GM19438 (cell line): Measurements from ENCODE around the gene TEX36.
"Not testable (repeated sequence)": the region's sequence is repeated elsewhere in the genome, so short reads cannot be mapped to it uniquely, and the experiment has no call there.

Experiments
- ATAC-seq: cut with Tn5 transposase; IDR thresholded peaks from one replicate; pipeline ENCODE4 v1.9.1; 2021; ENCODE audit warnings: low read depth; ENCODE audit not compliant: unreplicated experiment

Gene TEX36

DNA sequence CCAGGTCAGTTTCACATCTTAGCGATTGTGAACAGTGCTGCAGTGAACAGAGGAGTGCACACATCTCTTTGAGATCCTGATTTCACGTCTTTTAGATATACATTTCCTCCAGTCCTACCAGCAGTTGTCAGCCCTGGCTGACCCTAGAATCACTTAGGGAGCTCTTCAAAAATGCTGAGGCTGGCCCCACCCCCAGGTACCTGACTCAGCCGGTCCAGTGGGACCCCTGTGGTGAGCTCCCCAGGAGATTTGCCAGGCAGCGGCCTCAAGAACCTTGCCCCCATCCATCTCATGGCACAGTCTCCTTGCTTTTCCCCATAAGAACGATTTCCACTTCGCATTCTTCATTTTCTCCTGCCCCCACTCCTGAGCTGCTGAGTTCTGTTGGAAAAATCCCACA is 45.5 kb downstream of the TEX36 start:
- no peak for ATAC-seq

DNA sequence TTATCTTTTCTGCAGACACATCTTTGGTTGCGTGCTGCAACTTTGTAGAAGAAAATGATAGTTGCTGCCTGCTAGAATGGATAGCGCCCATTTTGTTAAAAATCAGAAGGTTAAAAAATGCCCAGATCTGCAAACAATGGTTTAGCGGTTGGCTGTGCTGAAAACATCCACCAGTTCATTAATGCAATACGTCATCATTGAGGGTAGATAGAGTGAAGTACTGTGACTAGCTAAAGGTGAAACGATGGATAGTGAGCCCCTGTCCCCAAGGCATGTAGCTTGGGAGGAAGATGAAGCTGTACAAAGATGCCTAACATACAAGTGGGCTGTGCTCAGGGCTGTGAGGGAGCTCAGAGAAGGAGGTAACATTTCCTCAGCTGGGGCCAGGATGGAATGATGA is 48.4 kb downstream of the TEX36 start:
- ATAC-seq, result no peak

DNA sequence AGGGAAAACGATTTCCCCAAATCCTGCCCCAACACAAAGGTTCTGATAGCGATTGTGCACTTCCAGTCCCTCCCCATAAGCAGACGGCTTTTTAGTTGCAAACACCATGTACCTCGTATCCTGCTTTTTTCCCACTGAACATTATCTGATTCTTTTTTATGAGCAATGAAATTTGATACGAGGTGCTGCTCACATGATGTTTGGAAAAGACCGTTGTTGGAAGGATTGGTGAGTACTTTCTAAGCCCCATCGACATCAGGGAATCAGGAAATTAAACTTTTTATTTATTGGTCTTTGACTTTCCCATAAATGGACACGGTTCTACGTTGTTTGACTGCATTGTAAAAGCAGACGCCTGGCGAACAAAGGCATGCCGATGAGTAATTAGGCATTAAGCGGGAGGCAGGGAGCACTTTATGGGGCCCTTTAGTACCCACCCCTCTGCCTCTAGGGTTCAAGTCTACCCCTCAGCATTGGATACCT is 49.4 kb downstream of the TEX36 start:
- ATAC-seq, result no peak

DNA sequence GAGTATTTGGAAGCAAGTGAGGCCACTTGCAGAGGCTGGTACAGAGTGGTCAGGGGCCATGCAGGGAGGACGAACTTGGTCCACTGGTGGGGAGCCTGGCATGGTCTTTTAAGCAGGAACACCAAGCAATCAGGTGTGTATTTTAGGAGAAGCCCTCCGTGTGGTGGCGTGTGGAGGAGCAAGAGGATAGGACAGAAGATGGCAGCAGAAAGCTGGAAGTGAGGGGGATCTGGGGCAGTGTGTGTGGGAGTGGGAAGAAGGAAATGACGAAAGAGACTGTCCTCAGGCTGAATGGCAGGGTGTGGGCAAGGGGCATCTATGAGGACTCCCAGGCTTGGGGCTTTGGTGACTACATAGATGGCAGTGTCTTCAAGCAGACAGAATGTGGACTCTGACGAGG is 51.2 kb downstream of the TEX36 start:
- ATAC-seq, result no peak

DNA sequence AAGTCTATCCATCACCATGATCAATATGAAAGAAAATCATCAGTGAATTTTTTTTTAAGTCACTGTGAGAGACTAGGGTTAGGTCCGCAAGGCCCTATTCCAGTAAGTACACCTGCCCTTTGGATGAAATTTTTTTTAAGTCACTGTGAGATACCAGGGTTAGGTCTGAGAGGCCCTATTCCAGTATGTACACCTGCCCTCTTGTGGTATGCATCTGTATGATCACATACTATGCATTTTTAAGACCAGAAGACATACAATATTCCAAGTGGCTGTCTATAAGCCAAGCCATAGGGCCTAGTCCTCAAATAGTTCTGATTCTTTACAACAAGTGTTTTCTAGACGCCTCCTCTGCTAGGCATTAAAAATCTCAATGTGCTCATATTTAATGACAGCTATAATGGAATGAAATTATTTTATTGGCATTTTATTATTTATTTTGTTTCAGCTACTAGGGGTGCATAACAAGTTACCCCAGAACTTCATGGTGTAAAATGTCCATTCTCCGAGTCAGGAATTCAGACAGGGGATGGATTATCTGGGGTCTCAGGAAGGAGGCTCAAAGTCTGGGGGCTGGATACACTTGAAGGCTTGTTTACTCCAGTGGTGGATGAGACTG is 53.1 kb downstream of the TEX36 start:
- ATAC-seq, result no peak

DNA sequence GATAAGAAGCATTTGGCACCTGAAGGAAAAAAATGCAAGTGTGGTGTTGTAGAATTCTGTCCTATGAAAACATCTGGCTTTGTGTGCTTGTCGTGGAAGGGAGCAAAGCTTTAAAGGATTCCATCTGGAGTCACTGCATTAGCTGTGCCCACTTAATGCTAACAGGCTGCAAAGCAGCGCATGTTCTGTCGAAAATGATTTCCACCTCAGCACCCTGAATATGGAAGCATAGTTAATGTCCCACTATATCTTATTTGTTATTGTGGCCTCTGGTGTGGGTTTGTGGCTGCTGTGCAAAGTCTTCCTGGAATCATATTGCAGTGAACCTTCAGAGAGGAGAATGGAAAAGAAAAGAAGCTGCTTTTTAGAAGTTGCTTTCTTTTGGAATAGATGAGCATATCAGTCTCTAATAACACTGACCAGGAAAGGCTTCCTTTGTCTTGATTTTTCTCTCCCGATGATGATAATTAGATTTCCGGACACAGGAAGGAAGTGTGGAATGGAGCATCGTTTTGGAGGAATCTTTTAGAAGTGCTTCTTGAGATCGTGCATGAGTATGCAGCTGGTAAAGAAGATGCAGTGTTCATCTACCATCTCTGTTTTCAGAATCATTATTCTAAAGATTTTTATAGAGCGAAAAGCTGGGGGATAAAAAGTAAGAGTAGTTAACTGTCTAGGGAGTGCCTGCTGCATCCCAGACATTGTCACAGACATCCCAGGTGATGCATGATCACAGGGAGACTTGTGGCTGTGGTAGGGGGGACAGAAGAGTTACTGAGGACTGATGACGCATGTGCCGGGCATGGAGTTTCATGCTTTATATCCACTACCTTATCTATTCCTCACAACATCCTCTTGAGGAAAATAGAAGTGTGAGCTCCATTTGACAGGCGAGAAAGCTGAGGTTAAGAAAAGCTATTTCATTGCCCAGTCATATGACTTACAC is 54.6 kb downstream of the TEX36 start:
- no peak for ATAC-seq

DNA sequence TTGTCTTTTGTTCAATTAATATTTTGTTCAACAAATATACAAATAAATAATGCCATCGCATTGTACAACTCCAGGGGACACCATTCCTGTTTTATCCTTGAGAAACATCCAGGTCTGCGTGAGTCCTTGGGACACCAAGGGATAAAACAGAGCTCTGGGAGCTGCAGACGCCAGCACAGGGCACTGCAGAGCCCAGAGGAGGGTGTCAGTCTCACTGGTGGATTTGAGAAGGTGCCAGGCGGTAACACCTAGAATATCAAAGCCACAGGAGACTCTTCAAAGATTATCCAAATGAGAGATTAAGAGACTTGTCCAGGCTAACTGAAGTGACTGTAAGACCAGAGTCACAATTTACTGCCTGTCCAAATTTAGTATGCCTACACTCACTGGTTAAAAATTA is 55.3 kb downstream of the TEX36 start:
- ATAC-seq, result no peak

DNA sequence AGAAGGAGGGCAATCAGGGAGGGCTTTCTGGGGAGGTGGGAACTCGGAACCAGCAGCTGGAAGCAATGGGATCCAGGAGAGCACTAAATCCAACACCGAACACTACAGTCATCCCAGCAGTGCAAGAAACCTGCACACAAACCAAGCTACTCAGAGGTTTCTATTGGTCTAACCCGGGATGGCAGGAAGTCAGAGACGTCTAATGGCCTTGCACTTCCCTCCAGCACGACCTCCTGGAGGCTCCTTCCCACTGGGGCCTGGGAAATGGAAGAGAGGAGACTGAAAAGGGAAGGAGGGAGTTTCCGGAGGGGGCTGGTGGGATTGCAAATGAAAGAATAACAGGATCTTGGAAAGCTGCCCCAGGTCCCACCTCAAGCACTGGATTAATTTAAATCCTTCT is 56.3 kb downstream of the TEX36 start:
- ATAC-seq, result no peak

DNA sequence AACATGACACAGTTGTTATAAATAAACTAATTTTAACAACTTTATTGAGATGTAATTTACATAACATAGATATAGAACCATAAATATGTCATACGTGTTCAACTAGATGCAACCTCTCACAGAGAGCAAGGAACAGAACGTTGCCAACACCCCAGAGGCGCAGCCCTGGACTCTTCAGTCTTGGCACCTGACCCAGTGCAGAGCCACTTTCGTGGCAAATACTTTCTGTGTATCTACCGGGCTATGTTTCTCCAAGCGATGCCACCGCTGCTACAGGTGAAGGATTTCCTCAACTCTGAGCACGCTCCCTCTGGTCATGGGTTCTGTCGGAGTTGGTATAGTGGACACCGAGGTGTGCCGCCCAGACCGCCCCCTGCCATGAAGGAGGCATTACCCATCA is 57.4 kb downstream of the TEX36 start:
- ATAC-seq, result no peak

DNA sequence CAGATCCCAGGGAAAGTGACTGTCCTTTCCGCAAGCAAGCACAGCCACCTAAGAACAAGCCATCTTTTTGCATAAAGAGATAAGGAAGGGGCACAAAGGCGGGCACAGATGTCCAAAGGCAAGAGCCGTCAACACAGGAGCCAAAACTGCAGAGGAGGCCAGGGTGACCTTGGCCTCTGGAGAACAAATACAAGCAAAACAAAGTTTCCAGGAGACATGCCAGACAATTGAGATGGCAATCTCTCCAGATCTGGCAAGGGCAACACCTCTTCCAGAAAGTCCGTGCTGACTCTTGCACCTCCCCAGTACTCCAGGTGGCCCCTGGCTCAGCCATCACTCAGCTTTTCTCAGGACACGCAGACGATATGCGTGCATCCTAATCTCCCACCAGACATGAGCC is 58.2 kb downstream of the TEX36 start:
- ATAC-seq, result no peak

DNA sequence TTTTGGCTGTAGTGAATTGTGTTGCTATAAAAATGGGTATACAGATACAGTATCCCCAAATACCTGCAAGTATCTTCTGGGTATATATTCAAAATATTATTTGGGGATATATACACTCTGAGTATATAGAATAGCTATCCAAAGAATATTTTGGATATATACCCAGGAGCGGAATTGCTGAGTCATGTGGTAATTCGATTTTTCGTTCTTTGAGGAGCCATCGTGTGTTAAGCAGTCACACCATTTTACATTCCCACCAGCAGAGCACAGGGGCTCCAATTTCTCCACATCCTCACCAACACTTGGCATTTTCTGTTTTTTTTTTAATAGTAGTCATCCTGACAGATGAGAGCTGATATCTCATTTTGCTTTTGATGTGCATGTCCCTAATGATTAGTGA is 61.9 kb downstream of the TEX36 start:
- no peak for ATAC-seq

DNA sequence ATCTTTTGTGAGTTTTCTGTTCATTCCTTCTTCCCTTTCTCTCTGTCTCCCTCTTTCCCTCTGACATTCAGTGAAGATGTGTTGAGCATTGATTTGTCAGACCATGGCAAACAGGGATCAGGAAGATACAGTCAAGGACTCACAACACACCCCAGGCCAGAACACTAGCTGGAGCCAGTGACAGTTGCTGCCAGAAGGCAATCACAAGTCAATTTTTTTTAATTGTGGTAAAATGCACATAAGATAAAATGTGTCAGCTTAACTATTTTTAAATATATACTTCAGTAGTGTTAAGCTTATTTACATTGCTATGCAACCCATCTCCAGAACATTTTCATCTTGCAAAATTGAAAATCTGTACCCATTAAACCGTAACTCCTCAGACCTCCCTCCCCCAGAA is 62.6 kb downstream of the TEX36 start:
- no peak for ATAC-seq

DNA sequence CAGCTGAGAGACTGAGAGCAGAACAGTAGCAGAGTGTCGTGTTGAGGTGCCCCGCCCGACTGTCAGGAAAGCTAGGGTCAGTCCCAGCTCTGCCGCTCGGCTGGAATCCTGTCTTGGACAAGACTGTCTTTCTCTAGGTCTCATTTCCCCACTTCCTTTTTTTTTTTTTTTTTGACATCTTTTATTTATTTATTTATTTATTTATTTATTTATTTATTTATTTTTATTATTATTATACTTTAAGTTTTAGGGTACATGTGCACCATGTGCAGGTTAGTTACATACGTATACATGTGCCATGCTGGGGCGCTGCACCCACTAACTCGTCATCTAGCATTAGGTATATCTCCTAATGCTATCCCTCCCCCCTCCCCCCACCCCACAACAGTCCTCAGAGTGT is 69.9 kb downstream of the TEX36 start:
- ATAC-seq, result not testable (repeated sequence)

DNA sequence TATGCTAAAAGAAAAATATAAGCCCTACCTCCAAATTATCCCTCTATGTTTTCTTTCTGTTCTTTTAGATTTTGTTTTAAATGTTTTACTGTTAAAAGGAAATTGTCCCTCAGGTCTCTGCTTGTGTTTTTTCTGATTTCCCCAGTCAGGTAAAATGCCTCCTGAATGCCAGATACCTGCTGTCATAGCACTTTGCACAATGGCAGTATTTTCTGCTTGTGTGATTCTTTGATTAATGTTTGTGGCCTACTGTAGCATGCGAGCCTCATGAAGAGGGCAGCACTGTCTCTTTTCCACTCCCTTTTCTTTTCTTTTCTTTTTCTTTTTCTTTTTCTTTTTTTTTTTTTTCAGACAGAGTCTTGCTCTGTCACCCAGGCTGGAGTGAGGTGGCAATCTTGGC is 71.2 kb downstream of the TEX36 start:
- ATAC-seq, result no peak

DNA sequence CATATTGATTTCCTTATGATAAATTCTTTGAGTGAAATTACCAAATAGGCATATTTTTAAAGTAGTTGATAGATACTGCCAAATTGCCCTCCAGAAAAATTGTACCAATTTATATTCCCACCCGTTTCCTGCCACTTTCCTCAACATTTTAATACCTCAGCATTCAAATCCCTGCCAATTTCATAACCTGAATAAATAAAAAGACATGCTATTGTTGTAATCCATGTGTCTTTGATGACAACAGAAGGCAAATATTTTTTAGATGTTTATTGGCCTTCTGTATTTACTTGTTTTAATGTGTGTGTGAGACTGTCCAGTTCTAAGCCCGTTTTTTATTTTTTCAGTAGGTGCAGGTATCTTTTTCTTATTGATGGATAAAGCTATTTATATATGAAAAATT is 71.7 kb downstream of the TEX36 start:
- no peak for ATAC-seq

DNA sequence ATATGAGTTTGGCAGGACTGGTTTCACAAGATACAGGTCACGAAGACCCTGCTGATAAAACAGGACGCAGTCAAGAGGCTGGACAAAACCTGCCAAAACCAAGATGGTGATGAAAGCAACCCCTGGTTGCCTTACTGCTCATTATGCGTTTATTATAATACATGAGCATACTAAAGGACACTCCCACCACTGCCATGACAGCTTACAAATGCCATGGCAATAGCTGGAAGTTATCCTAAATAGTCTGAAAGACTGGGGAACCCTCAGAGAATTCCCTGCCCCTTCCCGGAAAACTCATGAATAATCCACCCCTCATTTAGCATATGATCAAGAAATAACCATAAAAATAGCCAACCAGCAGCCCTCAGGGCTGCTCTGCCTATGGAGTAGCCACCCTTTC is 73.1 kb downstream of the TEX36 start:
- no peak for ATAC-seq

DNA sequence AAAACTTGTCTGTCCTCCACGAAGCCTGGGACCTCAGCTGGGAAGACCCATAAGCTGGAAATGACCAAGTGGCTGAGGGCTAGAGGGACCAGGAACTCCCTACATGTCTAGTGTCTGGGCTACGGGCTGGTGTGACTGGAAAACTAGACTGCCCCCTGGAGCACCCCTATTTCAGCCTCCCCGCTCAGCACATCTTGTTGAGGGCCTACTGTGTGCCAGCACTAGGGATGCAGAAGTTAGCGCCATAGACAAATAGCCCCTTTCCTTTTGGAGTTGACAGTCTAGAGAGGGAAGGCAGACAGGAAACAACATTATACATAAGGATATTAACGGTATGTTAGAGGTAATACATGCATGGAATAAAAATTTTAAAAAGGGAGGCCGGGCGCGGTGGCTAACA is 74.5 kb downstream of the TEX36 start:
- ATAC-seq, result no peak

DNA sequence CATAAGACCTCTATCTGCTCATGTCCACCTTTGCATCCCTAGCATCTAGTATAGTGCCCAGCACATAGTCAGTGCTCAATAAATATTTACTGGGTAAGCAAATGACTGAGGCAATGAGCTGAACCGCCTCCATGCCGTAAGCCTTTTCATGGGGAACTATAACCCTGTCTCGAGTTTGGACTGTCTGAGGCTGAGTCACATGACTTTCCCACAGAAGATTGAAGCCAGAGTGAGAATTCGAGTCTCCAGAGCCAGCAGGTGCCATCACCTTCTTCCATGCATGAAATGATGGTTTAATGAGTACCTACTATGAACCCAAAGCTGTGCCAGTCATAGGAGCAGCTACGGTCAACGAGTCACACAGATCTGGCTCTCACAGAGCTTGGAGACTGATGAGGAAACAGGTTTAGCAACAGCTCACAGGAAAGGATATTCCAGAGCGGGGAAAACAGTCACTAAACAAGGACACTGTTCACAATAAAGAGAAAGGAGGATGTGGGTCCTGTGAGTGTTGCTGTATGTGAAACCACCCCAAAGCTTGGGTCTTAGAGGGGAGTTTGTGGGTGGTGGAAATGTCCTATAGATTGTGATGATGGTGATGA is 75.2 kb downstream of the TEX36 start:
- ATAC-seq, result no peak

DNA sequence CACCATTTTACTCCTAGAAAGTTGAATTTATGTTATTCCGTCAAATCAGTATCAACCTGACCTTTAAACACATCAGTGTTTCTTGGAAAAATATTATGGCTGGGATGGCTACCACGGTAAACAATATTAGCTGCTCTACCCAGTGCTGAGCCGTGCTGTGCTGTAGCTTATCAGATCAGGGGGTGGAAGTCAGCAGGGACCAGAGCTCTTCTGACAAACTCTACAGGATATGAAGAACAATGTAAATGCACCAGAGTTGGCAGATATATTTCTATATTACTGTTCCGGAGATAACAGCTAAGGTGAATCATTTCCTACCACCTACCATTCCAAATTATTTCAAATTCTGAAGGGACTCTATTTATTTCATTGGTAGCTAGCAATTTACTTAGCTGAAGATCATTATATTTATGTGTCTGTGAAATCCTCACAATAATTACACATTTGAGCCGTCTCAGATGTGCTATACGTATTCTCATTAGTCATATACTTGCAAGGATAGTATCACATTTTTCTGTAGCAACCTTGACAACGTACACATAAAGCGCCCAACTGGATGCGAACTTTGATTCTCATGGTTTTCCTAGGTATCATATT is 76.5 kb downstream of the TEX36 start:
- ATAC-seq, result no peak
